Activated CD4-positive, alpha-beta T cell treated with anti-CD3 and anti-CD28 coated beads, Interleukin-2, Interleukin-6, amounts not matched to agents 100 ng/mL and 50 ng/mL, durations not matched to agents 16 hours and 8 hours (primary cell): ENCODE measurements around the gene NEAT1.

Experiments used
- DNase-seq: peaks from one replicate; pipeline ENCODE4 v3.0.0-alpha.2; 2020

The NEAT1 gene

GRCh38 chr11:65425105-65425970, 2.7 kb downstream of the NEAT1 start:
- peak; percentile 94 for DNase-seq

- peak; percentile 87 for DNase-seq
Measured at GRCh38 chr11:65425971-65426838, 3.6 kb downstream of the NEAT1 start.

DNA sequence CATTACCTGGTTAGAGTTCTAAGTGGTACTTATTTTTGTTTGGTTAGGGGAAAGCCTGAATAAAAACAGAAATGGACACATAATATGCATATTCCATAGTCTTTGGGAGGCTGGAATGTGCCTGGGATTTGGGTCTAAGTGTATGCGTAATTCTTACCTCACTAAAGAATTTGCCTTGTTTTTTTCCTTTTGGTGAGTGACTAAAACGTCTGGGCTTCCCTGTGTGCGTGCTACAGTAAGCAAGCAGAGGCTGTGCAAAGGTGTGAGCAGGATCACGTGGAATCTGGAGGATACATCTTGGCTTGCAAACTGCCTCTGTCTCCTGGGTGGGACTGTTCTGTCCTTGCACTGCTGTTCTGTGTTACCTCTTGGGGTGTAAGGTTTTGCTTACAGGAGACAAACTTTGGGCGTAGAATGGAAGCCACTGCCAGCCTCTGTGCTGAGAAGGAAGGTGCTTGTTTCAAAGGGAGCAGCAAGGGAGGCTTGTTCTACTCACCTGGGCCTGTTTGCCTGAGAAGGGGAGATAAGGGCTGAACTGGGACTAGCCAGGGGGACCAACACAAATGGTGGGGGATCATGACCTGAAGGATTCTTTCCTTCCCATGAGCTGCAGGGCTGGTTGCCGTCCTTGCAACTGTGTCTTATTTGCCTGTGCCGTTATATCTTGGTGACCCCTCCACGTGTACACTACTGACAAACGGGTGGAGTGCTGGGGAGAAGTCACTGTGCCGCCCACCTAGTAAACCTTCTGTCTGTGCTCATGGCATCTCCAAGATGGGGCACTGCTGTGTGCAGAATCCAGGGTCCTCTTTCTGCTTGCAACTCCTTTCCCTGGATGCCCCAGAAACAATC, 4.5 kb downstream of the NEAT1 start:
- DNase-seq: peak; percentile 61

- peak; percentile 74 for DNase-seq
Measured at GRCh38 chr11:65427691-65428577, 5.3 kb downstream of the NEAT1 start.

DNA sequence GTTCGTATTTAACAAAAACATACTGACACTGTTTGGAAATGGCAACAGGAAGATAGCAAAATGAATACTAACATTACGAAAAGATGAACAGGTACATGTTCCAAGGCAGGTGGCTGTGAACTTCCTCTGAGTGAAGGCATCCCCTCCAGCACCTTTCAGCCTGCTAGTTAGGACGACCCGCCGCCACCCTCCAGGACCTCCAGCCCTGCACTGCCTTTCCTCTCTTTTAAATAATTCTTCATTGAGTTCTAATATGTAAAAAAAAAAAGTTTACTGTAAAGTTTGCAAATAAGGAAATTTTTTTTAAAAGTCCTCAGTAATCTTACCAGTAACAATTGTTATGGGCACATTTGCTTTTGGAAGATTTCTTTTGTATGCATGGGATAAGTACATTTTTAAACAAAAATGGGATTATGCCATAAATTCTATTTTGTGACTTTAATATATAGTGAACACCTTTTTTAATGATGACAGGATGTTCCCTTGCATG, 6.0 kb downstream of the NEAT1 start:
- no peak for DNase-seq

DNA sequence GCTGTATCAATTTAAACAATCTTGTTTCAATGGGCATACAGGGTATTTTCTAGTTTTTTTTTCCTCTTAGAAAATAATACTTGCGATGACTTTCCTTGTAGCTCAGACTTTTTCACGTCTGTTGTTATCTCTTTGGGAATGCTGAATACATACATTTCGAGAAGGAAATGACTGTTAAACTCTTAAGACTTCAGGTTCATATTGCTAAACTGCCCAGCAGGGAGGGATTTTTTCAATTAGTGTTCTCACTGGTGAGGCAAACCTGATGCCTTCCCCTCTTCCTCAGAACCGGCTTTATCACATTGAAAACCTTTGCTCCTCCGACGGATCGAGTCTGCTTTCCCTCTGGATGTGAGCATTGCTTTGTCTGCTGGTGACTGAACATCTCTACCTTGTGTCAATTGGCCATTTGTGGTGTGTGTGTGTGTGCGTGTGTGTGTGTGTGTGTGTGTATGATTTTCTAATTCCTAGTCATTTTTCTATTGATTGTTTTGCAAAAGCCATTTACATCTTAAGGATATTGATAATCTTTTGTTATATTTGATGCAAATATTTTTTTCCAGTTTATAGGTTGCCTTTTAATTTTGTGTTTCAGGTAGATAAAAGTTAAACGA, 6.6 kb downstream of the NEAT1 start:
- peak; percentile 46 for DNase-seq

DNA sequence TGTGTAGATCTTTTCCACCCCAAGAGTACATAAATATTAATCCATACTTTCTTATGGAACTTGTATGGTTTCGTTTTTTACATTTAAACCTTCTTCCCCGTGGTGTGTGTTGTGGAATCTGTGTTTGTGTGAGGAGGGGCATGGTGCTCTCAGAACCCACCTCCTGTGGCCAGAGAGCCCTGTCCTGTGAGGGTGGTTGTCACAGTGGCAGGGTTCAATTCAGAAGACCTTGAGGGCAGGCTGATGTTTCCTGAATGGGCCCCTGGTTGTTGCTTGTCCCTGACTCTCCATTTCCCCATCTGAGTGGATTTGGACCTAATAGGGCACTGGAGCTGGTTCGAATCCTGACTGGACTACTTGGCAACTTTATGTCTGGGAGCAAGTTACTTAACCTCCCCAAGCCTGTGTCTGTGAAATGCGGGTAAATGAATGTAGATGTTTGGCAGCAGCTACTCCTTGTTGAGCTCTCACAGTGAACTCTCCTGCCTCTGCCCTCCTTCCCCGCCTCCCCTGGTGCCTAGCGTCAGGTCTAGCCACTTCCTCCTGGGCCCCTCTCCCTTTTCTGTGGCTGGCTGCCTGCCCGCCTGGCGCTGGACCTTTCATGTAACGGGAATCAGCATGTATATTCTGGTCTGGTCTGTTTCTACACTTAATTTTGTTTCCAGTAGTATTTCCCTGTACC, 7.3 kb downstream of the NEAT1 start:
- peak; percentile 71 for DNase-seq

DNA sequence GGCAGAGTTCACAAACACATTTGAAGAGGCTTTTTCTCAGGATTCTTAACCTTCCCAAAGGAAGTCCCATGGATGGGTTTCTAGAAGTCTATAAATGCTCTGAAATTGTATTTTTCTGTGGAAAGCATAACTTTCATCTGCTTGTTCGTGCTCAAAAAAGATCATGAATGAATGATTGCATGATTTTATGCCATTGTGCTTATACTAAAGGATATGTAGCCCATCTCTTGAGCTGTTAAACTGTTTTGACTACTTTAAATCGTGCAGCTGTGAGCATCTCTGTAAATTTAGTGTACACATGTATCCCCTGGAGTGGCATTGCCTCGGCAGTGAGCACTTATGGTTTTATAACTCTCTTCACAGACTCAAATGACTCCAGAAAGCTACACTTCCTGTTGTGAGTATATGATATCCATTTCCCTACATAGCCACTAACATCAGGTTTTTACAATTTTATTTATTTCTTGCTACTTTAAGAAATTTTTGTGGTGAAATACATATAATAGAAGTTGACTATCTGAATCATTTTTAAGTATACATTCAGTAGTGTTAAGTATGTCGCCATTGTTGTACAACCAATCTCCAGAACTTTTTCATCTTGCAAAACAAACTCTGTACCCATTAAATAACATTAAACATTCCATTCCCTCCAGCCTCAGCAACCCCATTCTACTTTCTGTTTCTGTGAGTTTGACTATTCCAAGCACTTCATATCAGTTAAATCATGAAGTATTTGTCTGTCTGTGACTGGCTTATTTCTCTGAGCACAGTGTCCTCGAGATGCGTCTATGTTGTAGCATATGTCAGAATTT, 8.0 kb downstream of the NEAT1 start:
- peak; percentile 50 for DNase-seq

- DNase-seq: peak; percentile 55
Measured at GRCh38 chr11:65431451-65432099, 9.0 kb downstream of the NEAT1 start.

DNA sequence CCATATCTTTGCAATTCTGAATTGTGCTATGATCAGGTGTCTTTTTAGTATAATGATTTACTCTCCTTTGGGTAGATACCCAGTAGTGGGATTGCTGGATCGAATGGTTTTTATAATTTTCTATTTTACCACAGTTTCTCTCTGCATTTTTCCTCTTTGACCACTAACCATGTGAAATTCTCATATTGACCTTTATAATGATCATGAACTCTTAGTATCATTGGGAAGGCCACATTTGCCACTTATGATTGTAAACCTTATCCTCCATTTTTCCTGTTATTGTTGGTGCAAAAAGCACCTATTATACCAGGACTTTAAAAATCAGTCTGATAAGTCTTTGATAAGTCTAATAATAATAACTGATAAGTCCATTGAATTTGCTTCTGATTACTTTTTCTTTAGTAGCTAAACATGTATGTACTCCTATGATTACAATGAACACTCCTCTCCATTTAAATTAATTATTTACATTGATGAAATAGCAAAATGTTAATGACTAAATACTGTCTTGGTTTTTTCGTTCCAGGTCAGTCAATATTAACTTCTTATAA, 9.6 kb downstream of the NEAT1 start:
- DNase-seq: no peak

- DNase-seq: peak; percentile 48
Measured at GRCh38 chr11:65432686-65433582, 10.3 kb downstream of the NEAT1 start.

GRCh38 chr11:65433657-65434056, 11.1 kb downstream of the NEAT1 start:
- DNase-seq: no peak

DNA sequence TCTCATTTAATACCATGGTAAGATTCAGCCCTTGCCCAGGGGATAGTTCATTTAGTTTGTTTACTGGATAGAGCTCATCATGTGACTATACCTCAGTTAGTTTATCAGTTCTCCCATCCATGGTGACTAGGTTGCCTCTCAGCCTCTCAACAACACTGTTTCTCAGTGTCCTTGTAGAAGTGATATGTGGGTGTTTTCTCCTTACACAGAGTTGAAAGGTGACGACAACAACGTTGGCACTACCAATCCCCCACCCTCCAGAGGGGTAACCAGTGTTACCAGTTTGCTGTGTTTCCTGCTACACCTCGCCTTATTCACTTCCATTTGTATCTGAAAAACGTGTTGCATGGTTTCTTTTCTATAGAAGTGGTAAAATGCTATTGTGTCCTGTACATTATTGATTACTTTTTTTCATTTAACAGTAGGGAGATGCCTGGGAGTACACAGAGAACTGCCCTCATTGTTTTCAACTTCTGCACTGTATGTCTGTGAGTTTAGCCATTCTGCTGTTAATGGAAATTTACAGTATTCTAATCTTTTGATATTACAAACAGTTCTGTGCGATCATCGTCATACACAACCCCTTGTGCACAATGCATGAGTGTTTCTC, 11.6 kb downstream of the NEAT1 start:
- DNase-seq: no peak

GRCh38 chr11:65434667-65435410, 12.2 kb downstream of the NEAT1 start:
- DNase-seq: no peak

DNA sequence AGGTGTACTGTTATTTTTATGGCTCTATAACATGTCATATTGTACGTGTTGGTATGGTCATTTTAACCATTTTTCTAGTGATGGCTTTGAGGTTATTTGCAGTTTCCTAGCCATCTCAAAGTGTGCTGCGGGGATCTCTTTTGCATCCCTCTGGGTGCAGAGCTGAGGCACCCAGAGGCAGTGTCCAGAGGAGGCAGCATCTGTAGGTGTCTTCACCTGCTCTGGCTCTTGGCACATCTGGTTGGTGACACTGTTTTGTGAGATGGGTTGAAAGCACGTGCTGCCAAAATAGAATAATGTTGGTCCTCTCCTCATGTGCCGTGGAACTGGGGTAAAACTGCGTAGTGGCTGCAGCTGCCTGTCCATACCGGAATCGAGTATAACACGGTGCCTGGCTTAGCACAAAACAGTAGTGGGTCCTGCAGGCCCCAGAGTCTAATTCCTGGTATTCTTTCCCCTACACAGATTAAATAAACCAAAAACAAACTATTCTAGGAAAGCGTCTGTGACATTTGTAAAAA, 12.9 kb downstream of the NEAT1 start:
- DNase-seq: no peak

DNA sequence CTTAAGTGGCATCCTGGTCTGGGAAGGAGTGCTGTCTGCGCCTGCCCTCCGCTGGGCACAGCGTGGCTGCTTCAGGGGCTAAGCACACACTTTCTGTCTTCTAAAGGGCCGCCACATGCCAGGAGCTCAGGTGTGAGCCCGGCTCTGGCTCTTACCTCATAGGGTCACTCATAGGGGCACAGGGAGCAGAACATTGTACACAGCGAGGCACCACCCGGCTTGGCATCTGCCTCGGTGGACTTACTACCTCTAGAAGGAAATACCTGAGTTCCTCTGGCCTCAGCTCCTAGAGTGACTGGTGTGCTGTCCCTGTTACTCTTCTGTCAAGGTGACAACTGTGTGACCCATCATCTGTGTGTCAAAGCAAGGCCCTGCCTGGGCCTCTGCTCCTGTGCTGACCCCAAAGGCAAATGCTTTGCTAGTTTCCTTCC, 13.4 kb downstream of the NEAT1 start:
- no peak for DNase-seq
